SU-DHL-6 (cell line): Measurements from ENCODE around the gene FBXO36.

ENCODE experiments used
- H2AFZ ChIP-seq: fragments of 200-600 bp; sonication (generic); 2 replicates; pipeline ENCODE4 v1.6.1; 2014; ENCODE audit warnings: low read depth, mild to moderate bottlenecking, moderate library complexity, mixed read lengths, antibody characterized with exemption, low read length; ENCODE audit not compliant: severe bottlenecking
- H3F3A ChIP-seq: fragments of 200-600 bp; shearing (Covaris generic); 2 replicates; pipeline ENCODE4 v1.6.0; 2016; ENCODE audit warnings: antibody characterized with exemption, mild to moderate bottlenecking; ENCODE audit not compliant: insufficient read depth
- H3K27ac ChIP-seq: fragments of 200-600 bp; sonication (generic); 2 replicates; pipeline ENCODE4 v1.5.1; 2016; ENCODE audit warnings: low read depth, mild to moderate bottlenecking, low read length, moderate library complexity, mixed read lengths
- H3K27me3 ChIP-seq: fragments of 200-600 bp; sonication (generic), shearing (Covaris generic); 2 replicates; pipeline ENCODE4 v1.6.0; 2014; ENCODE audit warnings: mild to moderate bottlenecking, low read length
- H3K36me3 ChIP-seq: fragments of 200-600 bp; sonication (generic); 2 replicates; pipeline ENCODE4 v1.6.1; 2014; ENCODE audit warnings: mild to moderate bottlenecking, low read length, mixed read lengths
- H3K4me2 ChIP-seq: fragments of 300-600, 200-600 bp; shearing (Covaris generic), sonication (generic); 2 replicates; pipeline ENCODE4 v1.6.0; 2014; ENCODE audit warnings: low read length, low read depth, mild to moderate bottlenecking; ENCODE audit not compliant: poor library complexity, severe bottlenecking
- H3K4me3 ChIP-seq: fragments of 200-600 bp; sonication (generic); 2 replicates; pipeline ENCODE4 v1.5.1; 2014; ENCODE audit warnings: antibody characterized with exemption, low read length, mild to moderate bottlenecking, mixed read lengths; ENCODE audit not compliant: insufficient read depth, poor library complexity, severe bottlenecking
- H3K79me2 ChIP-seq: fragments of 200-600 bp; sonication (generic); 2 replicates; pipeline ENCODE4 v1.6.1; 2014; ENCODE audit warnings: mild to moderate bottlenecking, low read length, moderate library complexity; ENCODE audit not compliant: insufficient read depth
- H3K9ac ChIP-seq: fragments of 200-600 bp; sonication (generic); 2 replicates; pipeline ENCODE4 v1.7.0; 2014; ENCODE audit warnings: mild to moderate bottlenecking, low read length
- H3K9me2 ChIP-seq: fragments of 200-600 bp; sonication (generic); replicated peaks from 2 replicates; pipeline ENCODE4 v1.6.1; 2014; ENCODE audit warnings: low read length; ENCODE audit not compliant: insufficient read depth
- H3K9me3 ChIP-seq: fragments of 200-600 bp; sonication (generic); 2 replicates; pipeline ENCODE4 v1.6.1; 2014; ENCODE audit warnings: low read length, mixed read lengths; ENCODE audit not compliant: insufficient read depth
- H4K20me1 ChIP-seq: fragments of 200-600 bp; sonication (generic); 2 replicates; pipeline ENCODE4 v1.6.1; 2014; ENCODE audit warnings: low read depth, mild to moderate bottlenecking, antibody characterized with exemption, low read length, moderate library complexity, mixed read lengths
- CTCF ChIP-seq: fragments of 200-600 bp; sonication (generic); IDR thresholded peaks from one replicate; pipeline ENCODE4 v1.5.1; 2017; ENCODE audit warnings: antibody characterized with exemption, mild to moderate bottlenecking, low read length, moderate library complexity; ENCODE audit not compliant: insufficient read depth, poor library complexity, severe bottlenecking
- EZH2phosphoT487 ChIP-seq: fragments of 200-600 bp; sonication (generic), shearing (Covaris generic); conservative IDR thresholded peaks from 2 replicates; pipeline ENCODE4 v1.6.1; 2018; ENCODE audit warnings: mild to moderate bottlenecking, antibody characterized with exemption, low read length, moderate library complexity, mixed read lengths

Gene FBXO36

GRCh38 chr2:229930656-229931055, 8.4 kb downstream of the FBXO36 start:
- H3K79me2 ChIP-seq: no peaks in the 10 kb centered on the region
- no peaks in the 10 kb centered on the region for H4K20me1 ChIP-seq
- H3K27me3 ChIP-seq: no peaks in the 10 kb centered on the region
- no peaks in the 10 kb centered on the region for H3F3A ChIP-seq
- TF ChIP-seq CTCF (no peak), EZH2phosphoT487 (no peak)
- H3K36me3 ChIP-seq: no peaks in the 10 kb centered on the region
- no peak overlapping the region for H3K4me2 ChIP-seq
- H3K9ac ChIP-seq: no peak overlapping the region
- no peak overlapping the region for H3K4me3 ChIP-seq
- no peak overlapping the region for H3K27ac ChIP-seq
- no peak overlapping the region for H2AFZ ChIP-seq
- H3K9me3 ChIP-seq: no peaks in the 10 kb centered on the region
- no peaks in the 10 kb centered on the region for H3K9me2 ChIP-seq

- Histone ChIP-seq H3K27ac (no peak overlapping the region), H3K9me3 (no peaks in the 10 kb centered on the region), H4K20me1 (no peaks in the 10 kb centered on the region), H3K9ac (no peak overlapping the region), H3F3A (no peaks in the 10 kb centered on the region), H3K36me3 (no peaks in the 10 kb centered on the region), H3K9me2 (no peaks in the 10 kb centered on the region), H3K4me3 (no peak overlapping the region), H3K79me2 (no peaks in the 10 kb centered on the region), H2AFZ (no peak overlapping the region), H3K27me3 (no peaks in the 10 kb centered on the region), H3K4me2 (no peak overlapping the region)
- TF ChIP-seq EZH2phosphoT487 (no peak), CTCF (no peak)
These were observed 8.9 kb downstream of the FBXO36 start for GRCh38 chr2:229931241-229931640.

- TF ChIP-seq EZH2phosphoT487 (no peak), CTCF (no peak)
- no peak overlapping the region for H3K9ac ChIP-seq
- H3K9me2 ChIP-seq: no peaks in the 10 kb centered on the region
- H3K9me3 ChIP-seq: no peaks in the 10 kb centered on the region
- no peaks in the 10 kb centered on the region for H3K36me3 ChIP-seq
- H3K79me2 ChIP-seq: no peaks in the 10 kb centered on the region
- H3K4me2 ChIP-seq: no peak overlapping the region
- H4K20me1 ChIP-seq: no peaks in the 10 kb centered on the region
- H3K27me3 ChIP-seq: no peaks in the 10 kb centered on the region
- H2AFZ ChIP-seq: no peak overlapping the region
- no peaks in the 10 kb centered on the region for H3F3A ChIP-seq
- no peak overlapping the region for H3K4me3 ChIP-seq
- no peak overlapping the region for H3K27ac ChIP-seq
These were observed 15.2 kb downstream of the FBXO36 start for GRCh38 chr2:229937537-229937936.
